Kidney (tissue), 14 donors: ENCODE measurements around the gene ART1. TPM values are rescaled to one million over a fixed set of nuclear protein-coding genes. Genes with fewer than 3 reads are reported as not detected.
"Not testable (repeated sequence)": the region's sequence is repeated elsewhere in the genome, so short reads cannot be mapped to it uniquely, and the experiment has no call there.

ENCODE experiments used
- DNase-seq, 5 donors: peaks; one replicate each; pipeline ENCODE4 v3.0.0-alpha.2; 2013 to 2020
- FAIRE-seq: peaks from 2 replicates; lab custom pipeline; 2012; peaks lifted over from hg19 to GRCh38; lab: Jason Lieb, UNC
- H3K27ac ChIP-seq, 2 donors: one replicate each; pipeline ENCODE4 v1.7.0; 2013; ENCODE audit warnings: low read depth in 2 of 2, low read length in 2 of 2, inconsistent platforms in 1 of 2
- H3K27me3 ChIP-seq: one replicate; pipeline ENCODE4 v1.7.1; 2013; ENCODE audit warnings: low read length, inconsistent platforms; ENCODE audit not compliant: control insufficient read depth, insufficient read depth
- H3K36me3 ChIP-seq, 3 donors: one replicate each; pipeline versions ENCODE4 v1.7.0 to v1.7.1; 2013; ENCODE audit warnings: low read length in 3 of 3, control low read depth in 1 of 3, inconsistent platforms in 1 of 3; ENCODE audit not compliant: insufficient read depth in 3 of 3, control insufficient read depth in 2 of 3
- H3K4me1 ChIP-seq, 3 donors: one replicate each; pipeline versions ENCODE4 v1.7.0 to v1.7.1; 2013; ENCODE audit warnings: low read length in 3 of 3, inconsistent platforms in 1 of 3, low read depth in 1 of 3; ENCODE audit not compliant: control insufficient read depth in 2 of 3, insufficient read depth in 2 of 3
- H3K4me3 ChIP-seq, 3 donors: one replicate each; pipeline versions ENCODE4 v1.7.0 to v1.8.1; 2013; ENCODE audit warnings: low read length in 3 of 3, control low read depth in 1 of 3, inconsistent platforms in 1 of 3
- H3K9ac ChIP-seq, 3 donors: one replicate each; pipeline versions ENCODE4 v1.7.0 to v1.7.1; 2013; ENCODE audit warnings: low read length in 3 of 3, control low read depth in 1 of 3, inconsistent platforms in 1 of 3
- H3K9me3 ChIP-seq, 3 donors: one replicate each; pipeline versions ENCODE4 v1.7.0 to v1.7.1; 2013; ENCODE audit warnings: low read length in 3 of 3, control low read depth in 1 of 3, inconsistent platforms in 1 of 3; ENCODE audit not compliant: control insufficient read depth in 2 of 3, insufficient read depth in 1 of 3
- intact Hi-C: fragments of 100-400 bp; cut with DNase I; formaldehyde crosslinking; loops from one replicate; pipeline ENCODE4 v1.11.1; 2022
- polyA plus RNA-seq: library from polyadenylated mRNA; stranded (reverse); fragments of 350-450 nt; fragmentation: Illumina TruSeq; extraction: RNeasy Lipid Tissue Mini Kit (QIAGEN cat#74804); gene quantifications from one replicate; pipeline ENCODE4 v1.2.3, GENCODE V29; 2014; ENCODE audit warnings: low read depth, low replicate concordance; ENCODE audit not compliant: insufficient read depth
- total RNA-seq: library from RNA; stranded (reverse); fragmentation: NEBNext Ultra II Directional; extraction: Animal tissue kit (Norgen Biotek cat#: 25700); gene quantifications from one replicate; pipeline ENCODE4 v1.2.1, GENCODE V29; 2021
- TF ChIP-seq, protein P1 (sequence below): IDR thresholded peaks from 3 replicates; pipeline ENCODE4 v1.5.1; 2012; ENCODE audit warnings: mild to moderate bottlenecking, moderate library complexity, borderline replicate concordance; ENCODE audit not compliant: insufficient read depth; ENCODE audit errors: extremely low read depth
- donor health status: control.
- donor health status: control.
- donor health status: control.
- donor health status: control.
- donor health status: control.
- donor health status: DM: yes; HTN: yes; CAD: no.
- donor health status: Normal renal cell carcinoma (clear cell type).

ART1 gene
- total and polyA plus RNA-seq, 2 donors from 2014 or later: 0.31 TPM; not detected in 1

DNA sequence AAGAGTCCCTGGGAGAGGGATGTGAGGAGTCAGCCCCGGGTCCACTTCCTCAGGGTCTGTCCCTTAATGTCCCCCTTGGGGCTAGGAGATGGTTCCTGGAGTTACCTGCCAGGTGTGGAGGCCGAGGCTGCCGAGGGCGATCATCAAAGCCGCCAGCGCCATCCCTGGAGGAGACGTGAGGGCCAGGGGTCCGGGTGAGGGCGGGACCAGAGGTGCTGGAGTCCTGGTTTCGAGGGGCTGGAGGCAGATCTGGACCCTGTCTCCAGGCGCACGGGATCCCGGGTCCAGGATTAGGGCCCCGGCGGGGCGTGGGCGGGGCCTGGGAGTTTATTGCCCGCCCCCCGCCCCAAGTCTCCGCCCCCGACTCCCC lies 3.2 kb upstream of the ART1 start, which contains the start of gene ART5:
ART5 (minus strand) TSS at position 292 of the 370 bp plus-strand sequence; CDS start at position 162, 130 bp downstream.
- no peak for DNase-seq
- H3K27me3 ChIP-seq: no peaks in the 10 kb centered on the region
- H3K27ac ChIP-seq: no peak within 1 kb of the TSS
- peak within 1 kb of the TSS; percentile 28 to 58 (median 28) for H3K4me3 ChIP-seq
- intact Hi-C loops: no loop called here
- no peaks in the 10 kb centered on the region for H3K9me3 ChIP-seq
- H3K4me1 ChIP-seq: peaks cover 0 to 9% (median 6%) of the 10 kb centered on the region in 3 donors
- no peaks in the 10 kb centered on the region for H3K36me3 ChIP-seq
- no peak for FAIRE-seq
- peak within 1 kb of the TSS in 2 of 3 donors; percentile 31 to 61 for H3K9ac ChIP-seq
- TF ChIP-seq, protein P1, sequence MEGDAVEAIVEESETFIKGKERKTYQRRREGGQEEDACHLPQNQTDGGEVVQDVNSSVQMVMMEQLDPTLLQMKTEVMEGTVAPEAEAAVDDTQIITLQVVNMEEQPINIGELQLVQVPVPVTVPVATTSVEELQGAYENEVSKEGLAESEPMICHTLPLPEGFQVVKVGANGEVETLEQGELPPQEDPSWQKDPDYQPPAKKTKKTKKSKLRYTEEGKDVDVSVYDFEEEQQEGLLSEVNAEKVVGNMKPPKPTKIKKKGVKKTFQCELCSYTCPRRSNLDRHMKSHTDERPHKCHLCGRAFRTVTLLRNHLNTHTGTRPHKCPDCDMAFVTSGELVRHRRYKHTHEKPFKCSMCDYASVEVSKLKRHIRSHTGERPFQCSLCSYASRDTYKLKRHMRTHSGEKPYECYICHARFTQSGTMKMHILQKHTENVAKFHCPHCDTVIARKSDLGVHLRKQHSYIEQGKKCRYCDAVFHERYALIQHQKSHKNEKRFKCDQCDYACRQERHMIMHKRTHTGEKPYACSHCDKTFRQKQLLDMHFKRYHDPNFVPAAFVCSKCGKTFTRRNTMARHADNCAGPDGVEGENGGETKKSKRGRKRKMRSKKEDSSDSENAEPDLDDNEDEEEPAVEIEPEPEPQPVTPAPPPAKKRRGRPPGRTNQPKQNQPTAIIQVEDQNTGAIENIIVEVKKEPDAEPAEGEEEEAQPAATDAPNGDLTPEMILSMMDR: no peak

DNA sequence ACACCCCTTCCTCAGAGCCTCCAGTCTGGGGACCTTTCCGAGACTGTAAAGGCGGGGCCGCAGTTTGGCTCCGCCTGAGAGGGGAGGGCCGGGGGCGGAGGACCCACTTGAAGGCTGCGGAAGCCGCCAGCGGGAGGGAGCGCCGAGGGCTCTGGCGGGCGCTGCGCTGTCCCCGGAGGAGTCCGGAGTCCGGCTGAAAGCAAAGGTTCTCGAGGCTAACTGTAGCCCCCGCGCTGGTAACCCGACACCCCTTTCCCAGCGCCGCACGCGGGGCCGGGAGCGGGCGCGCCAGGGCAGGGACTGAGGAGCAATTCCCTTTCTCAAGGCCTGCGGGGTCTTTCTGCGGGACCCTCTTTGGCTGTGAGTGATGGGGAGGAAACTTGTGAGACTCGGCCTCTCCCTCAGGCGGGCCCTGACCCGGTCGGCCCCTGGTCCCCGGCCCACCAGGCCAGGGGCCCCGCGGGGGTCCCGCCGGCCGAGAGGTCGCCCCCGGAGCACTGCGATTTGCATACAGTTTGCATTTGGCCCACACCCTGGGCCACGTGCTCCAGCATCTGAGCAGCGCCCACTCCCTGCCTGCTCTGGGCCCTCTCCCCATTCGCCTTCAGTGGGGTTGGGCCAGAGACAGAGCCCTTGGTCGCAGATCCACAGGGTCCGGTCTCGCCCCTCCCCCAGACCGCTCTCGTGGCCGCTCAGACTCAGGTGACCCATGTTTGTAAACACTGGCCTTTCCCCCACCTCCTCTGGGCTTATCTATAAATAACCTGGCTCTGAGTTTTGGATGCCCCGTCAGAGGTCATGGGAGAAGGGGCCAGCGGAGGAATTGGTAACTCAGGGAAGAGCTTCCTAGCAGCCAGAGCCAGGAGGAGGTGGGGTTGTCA lies 2.6 kb upstream of the ART1 start:
- no peak for FAIRE-seq
- H3K9ac ChIP-seq: peak overlapping the region in 2 of 3 donors; percentile 31 to 61

DNA sequence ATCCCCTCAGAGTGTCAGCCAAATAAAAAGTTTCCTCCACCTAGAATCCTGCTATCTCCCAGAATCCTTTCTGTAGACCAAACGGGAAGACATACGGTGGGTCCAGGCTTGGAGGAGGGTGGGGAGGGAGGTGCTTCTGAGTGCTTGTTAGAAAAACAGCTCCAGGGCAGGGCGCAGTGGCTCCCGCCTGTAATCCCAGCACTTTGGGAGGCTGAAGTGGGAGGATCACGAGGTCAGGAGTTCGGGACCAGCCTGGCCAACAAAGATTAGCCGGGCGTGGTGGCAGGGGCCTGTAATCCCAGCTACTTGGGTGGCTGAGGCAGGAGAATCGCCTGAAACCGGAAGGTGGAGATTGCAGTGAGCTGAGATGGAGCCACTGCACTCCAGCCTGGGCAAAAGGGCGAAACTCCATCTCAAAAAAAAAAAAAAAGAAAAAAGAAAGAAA lies 1.8 kb upstream of the ART1 start:
- FAIRE-seq, H3K27ac ChIP-seq, H3K4me1 ChIP-seq, intact Hi-C loops, H3K27me3 ChIP-seq, H3K9me3 ChIP-seq, H3K36me3 ChIP-seq, DNase-seq: not testable (repeated sequence)
- peak overlapping the region in 1 of 3 donors; percentile 61 for H3K9ac ChIP-seq
- H3K4me3 ChIP-seq: peak overlapping the region in 2 of 3 donors; percentile 28 to 58

More for the DNA sequence above, 2.6 kb upstream of the ART1 start:
- peak; percentile 91 to 96 (median 94) for DNase-seq
- TF ChIP-seq, protein P1: no peak
- Histone ChIP-seq H3K4me3 (peak overlapping the region; percentile 28 to 58 (median 28)), H3K27ac (no peak overlapping the region), H3K27me3 (no peaks in the 10 kb centered on the region), H3K4me1 (peaks cover 0 to 9% (median 6%) of the 10 kb centered on the region in 3 donors), H3K9me3 (no peaks in the 10 kb centered on the region), H3K36me3 (no peaks in the 10 kb centered on the region)
- intact Hi-C loops: no loop called here

DNA sequence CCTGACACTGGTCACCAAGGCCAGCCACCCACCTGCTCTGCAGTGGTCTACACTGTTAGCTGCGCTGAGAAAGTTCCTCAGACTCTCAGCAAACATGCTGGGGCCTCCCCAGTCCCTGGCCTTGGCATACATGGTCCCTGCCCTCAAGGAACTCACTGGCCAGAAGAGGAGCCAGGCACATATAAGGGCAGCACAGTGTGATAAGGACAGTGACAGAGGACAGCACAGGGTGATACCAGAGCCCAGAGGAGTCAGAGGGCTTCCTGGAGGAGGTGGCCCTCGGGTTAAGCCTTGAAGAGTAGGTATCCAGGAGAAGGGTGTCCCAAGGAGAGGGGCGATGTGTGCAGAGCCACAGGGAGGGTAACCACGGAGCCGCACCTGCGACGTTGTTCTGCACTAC lies 624 bp downstream of the ART1 start:
- DNase-seq: no peak
- intact Hi-C loops: no loop called here
- Histone ChIP-seq H3K27me3 (no peaks in the 10 kb centered on the region), H3K36me3 (no peaks in the 10 kb centered on the region), H3K9me3 (no peaks in the 10 kb centered on the region), H3K4me3 (no peak overlapping the region), H3K4me1 (peaks cover 0 to 9% (median 6%) of the 10 kb centered on the region in 3 donors), H3K27ac (no peak overlapping the region), H3K9ac (no peak overlapping the region)
- no peak for FAIRE-seq
- TF ChIP-seq, protein P1: no peak

DNA sequence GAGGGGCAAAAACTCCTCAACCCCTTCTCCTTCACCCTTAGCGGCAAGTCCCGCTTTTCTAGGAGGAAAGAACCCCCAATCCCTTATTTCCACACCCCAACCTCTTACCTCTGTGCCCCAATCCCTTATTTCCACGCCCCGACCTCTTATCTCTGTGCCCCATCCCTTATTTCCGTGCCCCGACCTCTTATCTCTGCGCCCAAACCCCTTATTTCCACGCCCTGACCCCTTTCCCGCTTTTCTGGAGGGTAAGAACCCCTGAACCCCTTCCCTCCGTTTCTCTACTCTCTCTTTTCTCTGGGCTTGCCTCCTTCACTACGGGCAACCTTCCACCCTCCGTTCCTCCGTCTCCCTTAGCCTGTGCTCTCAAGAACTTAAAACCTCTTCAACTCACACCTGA lies 3.9 kb downstream of the ART1 start:
- H3K4me3 ChIP-seq, H3K27me3 ChIP-seq, H3K9me3 ChIP-seq, H3K36me3 ChIP-seq, FAIRE-seq, H3K4me1 ChIP-seq, H3K9ac ChIP-seq, H3K27ac ChIP-seq, DNase-seq, intact Hi-C loops: not testable (repeated sequence)

DNA sequence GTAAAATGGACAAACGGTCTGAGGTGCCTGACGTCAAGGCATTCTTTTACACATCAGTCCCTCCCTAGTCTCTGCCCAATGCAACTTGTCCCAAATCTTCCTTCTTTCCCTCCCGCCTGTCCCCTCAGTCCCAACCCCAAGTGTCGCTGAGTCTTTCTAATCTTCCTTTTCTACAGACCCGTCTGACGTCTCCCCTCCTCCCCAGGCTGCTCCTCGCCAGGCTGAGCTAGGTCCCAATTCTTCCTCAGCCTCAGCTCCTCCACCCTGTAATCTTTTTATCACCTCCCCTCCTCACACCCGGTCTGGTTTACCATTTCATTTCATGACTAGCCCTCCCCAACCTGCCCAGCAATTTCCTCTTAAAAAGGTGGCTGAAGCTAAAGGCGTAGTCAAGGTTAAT lies 4.4 kb downstream of the ART1 start:
- DNase-seq, FAIRE-seq, H3K9me3 ChIP-seq, H3K27ac ChIP-seq, H3K9ac ChIP-seq, H3K4me3 ChIP-seq, H3K4me1 ChIP-seq, H3K27me3 ChIP-seq, intact Hi-C loops, H3K36me3 ChIP-seq: not testable (repeated sequence)
